Ovary (tissue), 3 donors: Measurements from ENCODE around the gene ANKRD52.

ENCODE experiments used
- CTCF ChIP-seq, 3 donors: fragments of 450-650 bp in 2 of 3; fragments of 200-600 bp in 1 of 3; IDR thresholded peaks; one replicate each; pipeline versions ENCODE4 v1.5.1 to v1.8.0; 2016 to 2022; ENCODE audit warnings: antibody characterized with exemption in 3 of 3, mild to moderate bottlenecking in 1 of 3
- POLR2A ChIP-seq: fragments of 450-650 bp; IDR thresholded peaks from one replicate; pipeline ENCODE4 v1.6.1; 2017; ENCODE audit warnings: antibody characterized with exemption, mild to moderate bottlenecking, moderate library complexity
- donor health status: DM: no; HTN: no; CAD: no.

GRCh38 chr12:56271031-56271430, 12.8 kb upstream of the ANKRD52 start:
- no peak for TF ChIP-seq CTCF (IDR thresholded peaks at IDR 0.05)
- no peak for TF ChIP-seq POLR2A
